Measurements from ENCODE around the gene MPZL1.

MPZL1 gene

GRCh38 chr1:167776616-167777268, 55.0 kb downstream of the MPZL1 start:
- TF ChIP-seq TEAD4 (IDR thresholded peaks at IDR 0.05) (no peak), USF1 (IDR thresholded peaks at IDR 0.05) (no peak), EP300 (IDR thresholded peaks at IDR 0.05; ENCODE audit: borderline replicate concordance) (no peak), ZBTB7A (IDR thresholded peaks at IDR 0.05; ENCODE audit: low read depth) (no peak), TCF12 (IDR thresholded peaks at IDR 0.05; ENCODE audit: low read depth) (no peak), FOXM1 (IDR thresholded peaks at IDR 0.05; ENCODE audit: borderline replicate concordance, low read depth) (no peak), RAD21 (IDR thresholded peaks at IDR 0.05; ENCODE audit: low read depth) (no peak), CEBPB (IDR thresholded peaks at IDR 0.05) (no peak), MAX (IDR thresholded peaks at IDR 0.05) (no peak), TAF1 (IDR thresholded peaks at IDR 0.05; ENCODE audit: low read depth) (no peak)

GRCh38 chr1:167777269-167777650, 55.5 kb downstream of the MPZL1 start:
- TF ChIP-seq RAD21 (IDR thresholded peaks at IDR 0.05; ENCODE audit: low read depth) (no peak), TEAD4 (IDR thresholded peaks at IDR 0.05) (no peak), EP300 (IDR thresholded peaks at IDR 0.05; ENCODE audit: borderline replicate concordance) (no peak), TAF1 (IDR thresholded peaks at IDR 0.05; ENCODE audit: low read depth) (no peak), FOXM1 (IDR thresholded peaks at IDR 0.05; ENCODE audit: borderline replicate concordance, low read depth) (no peak), NFIC (IDR thresholded peaks at IDR 0.05) (no peak), CEBPB (IDR thresholded peaks at IDR 0.05) (no peak), EGR1 (IDR thresholded peaks at IDR 0.05) (no peak), ZBTB7A (IDR thresholded peaks at IDR 0.05; ENCODE audit: low read depth) (no peak), USF1 (IDR thresholded peaks at IDR 0.05) (no peak), CREB1 (IDR thresholded peaks at IDR 0.05; ENCODE audit: low read depth) (no peak), MAX (IDR thresholded peaks at IDR 0.05) (no peak), REST (IDR thresholded peaks at IDR 0.05; ENCODE audit: low read depth) (no peak), TCF12 (IDR thresholded peaks at IDR 0.05; ENCODE audit: low read depth) (no peak), YY1 (IDR thresholded peaks at IDR 0.05; ENCODE audit: low read depth) (no peak)

- no peak for TF ChIP-seq TEAD4 (IDR thresholded peaks at IDR 0.05)
- TF ChIP-seq YY1 (IDR thresholded peaks at IDR 0.05; ENCODE audit: low read depth): no peak
- no peak for TF ChIP-seq MAX (IDR thresholded peaks at IDR 0.05)
- no peak for TF ChIP-seq NFIC (IDR thresholded peaks at IDR 0.05)
- TF ChIP-seq CEBPB (IDR thresholded peaks at IDR 0.05): no peak
- TF ChIP-seq CREB1 (IDR thresholded peaks at IDR 0.05; ENCODE audit: low read depth): no peak
- TF ChIP-seq FOXM1 (IDR thresholded peaks at IDR 0.05; ENCODE audit: borderline replicate concordance, low read depth): no peak
- no peak for TF ChIP-seq EGR1 (IDR thresholded peaks at IDR 0.05)
- TF ChIP-seq ZBTB7A (IDR thresholded peaks at IDR 0.05; ENCODE audit: low read depth): no peak
- no peak for TF ChIP-seq RAD21 (IDR thresholded peaks at IDR 0.05; ENCODE audit: low read depth)
- TF ChIP-seq USF1 (IDR thresholded peaks at IDR 0.05): no peak
- no peak for TF ChIP-seq EP300 (IDR thresholded peaks at IDR 0.05; ENCODE audit: borderline replicate concordance)
- no peak for TF ChIP-seq REST (IDR thresholded peaks at IDR 0.05; ENCODE audit: low read depth)
- no peak for TF ChIP-seq TCF12 (IDR thresholded peaks at IDR 0.05; ENCODE audit: low read depth)
- no peak for TF ChIP-seq TAF1 (IDR thresholded peaks at IDR 0.05; ENCODE audit: low read depth)
Observed at GRCh38 chr1:167781558-167781957, 59.8 kb downstream of the MPZL1 start.

GRCh38 chr1:167782946-167783345, 61.2 kb downstream of the MPZL1 start:
- TF ChIP-seq TEAD4 (IDR thresholded peaks at IDR 0.05) (no peak), ZBTB7A (IDR thresholded peaks at IDR 0.05; ENCODE audit: low read depth) (no peak), MAX (IDR thresholded peaks at IDR 0.05) (no peak), CREB1 (IDR thresholded peaks at IDR 0.05; ENCODE audit: low read depth) (no peak), USF1 (IDR thresholded peaks at IDR 0.05) (no peak), TCF12 (IDR thresholded peaks at IDR 0.05; ENCODE audit: low read depth) (no peak), NFIC (IDR thresholded peaks at IDR 0.05) (no peak), EP300 (IDR thresholded peaks at IDR 0.05; ENCODE audit: borderline replicate concordance) (no peak), RAD21 (IDR thresholded peaks at IDR 0.05; ENCODE audit: low read depth) (no peak), REST (IDR thresholded peaks at IDR 0.05; ENCODE audit: low read depth) (no peak), YY1 (IDR thresholded peaks at IDR 0.05; ENCODE audit: low read depth) (no peak), CEBPB (IDR thresholded peaks at IDR 0.05) (no peak), EGR1 (IDR thresholded peaks at IDR 0.05) (no peak), TAF1 (IDR thresholded peaks at IDR 0.05; ENCODE audit: low read depth) (no peak), FOXM1 (IDR thresholded peaks at IDR 0.05; ENCODE audit: borderline replicate concordance, low read depth) (no peak)
